Neuron (in vitro differentiated cells): ENCODE results near the gene CHAMP1.

Source experiments
- H2AFZ ChIP-seq: one replicate; pipeline ENCODE4 v1.6.1; 2013; ENCODE audit warnings: low read depth, mild to moderate bottlenecking, inconsistent platforms, low read length, moderate library complexity
- H3K27me3 ChIP-seq: one replicate; pipeline ENCODE4 v1.6.1; 2013; ENCODE audit warnings: low read length; ENCODE audit not compliant: insufficient read depth
- H3K36me3 ChIP-seq: one replicate; pipeline ENCODE4 v1.6.1; 2013; ENCODE audit warnings: low read length; ENCODE audit not compliant: insufficient read depth
- H3K4me1 ChIP-seq: one replicate; pipeline ENCODE4 v1.6.1; 2013; ENCODE audit warnings: low read length; ENCODE audit not compliant: insufficient read depth
- H3K4me3 ChIP-seq: 2 replicates; pipeline ENCODE4 v1.5.1; 2013; ENCODE audit warnings: mild to moderate bottlenecking, low read length, moderate library complexity
- H3K9me3 ChIP-seq: one replicate; pipeline ENCODE4 v1.6.1; 2013; ENCODE audit warnings: low read length

The CHAMP1 gene

DNA sequence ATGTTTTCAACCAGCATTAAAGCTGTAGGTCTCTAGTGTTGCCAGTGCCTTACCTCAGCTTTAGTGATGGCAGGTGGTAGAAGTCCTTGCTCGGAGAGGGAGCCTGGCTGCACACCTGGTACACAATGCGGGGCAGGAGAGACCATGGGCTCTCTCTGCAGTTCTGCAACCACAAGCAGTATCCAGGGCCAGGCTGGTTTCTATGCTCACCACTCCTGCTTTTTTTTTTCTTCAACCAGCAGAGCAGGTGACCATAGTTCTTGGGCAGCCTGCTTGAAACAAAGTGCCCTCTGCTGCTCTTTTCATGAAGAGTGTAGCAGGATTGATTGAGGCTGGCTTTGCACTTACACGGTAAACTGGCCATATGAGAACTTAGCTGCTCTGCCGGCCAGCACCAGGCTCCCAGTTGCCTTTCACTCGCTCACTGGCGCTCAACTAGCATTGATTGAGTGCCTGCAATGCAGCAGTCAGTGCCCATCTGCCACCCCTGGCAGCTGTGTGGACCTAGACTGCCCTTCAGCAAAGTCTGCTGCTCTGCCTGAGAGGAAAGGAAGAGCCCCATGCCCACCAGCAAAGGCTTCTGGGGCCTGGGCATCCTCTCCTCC lies 4.4 kb upstream of the CHAMP1 start:
- Histone ChIP-seq H3K27me3 (no peaks in the 10 kb centered on the region), H3K4me3 (no peak overlapping the region), H2AFZ (no peak overlapping the region), H3K4me1 (peaks cover 14% of the 10 kb centered on the region), H3K9me3 (no peaks in the 10 kb centered on the region), H3K36me3 (peaks cover 15% of the 10 kb centered on the region)

DNA sequence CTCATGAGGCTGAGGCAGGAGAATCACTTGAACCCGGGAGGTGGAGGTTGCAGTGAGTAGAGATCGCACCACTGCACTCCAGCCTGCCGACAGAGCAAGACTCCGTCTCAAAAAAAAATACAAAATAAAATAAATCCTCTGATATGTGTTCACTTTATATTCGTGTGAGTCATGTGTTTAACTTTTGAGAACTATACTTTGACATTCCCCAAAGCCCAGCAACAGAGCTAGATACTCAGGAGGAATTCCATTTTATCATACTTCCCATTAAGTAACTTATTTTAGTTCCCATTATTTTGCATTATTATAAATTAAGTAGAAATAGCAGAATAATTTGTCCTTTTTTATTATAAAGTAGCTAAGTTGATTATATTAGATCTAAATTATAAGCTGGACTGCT lies 3.3 kb upstream of the CHAMP1 start:
- H3K9me3 ChIP-seq: no peaks in the 10 kb centered on the region
- no peaks in the 10 kb centered on the region for H3K27me3 ChIP-seq

DNA sequence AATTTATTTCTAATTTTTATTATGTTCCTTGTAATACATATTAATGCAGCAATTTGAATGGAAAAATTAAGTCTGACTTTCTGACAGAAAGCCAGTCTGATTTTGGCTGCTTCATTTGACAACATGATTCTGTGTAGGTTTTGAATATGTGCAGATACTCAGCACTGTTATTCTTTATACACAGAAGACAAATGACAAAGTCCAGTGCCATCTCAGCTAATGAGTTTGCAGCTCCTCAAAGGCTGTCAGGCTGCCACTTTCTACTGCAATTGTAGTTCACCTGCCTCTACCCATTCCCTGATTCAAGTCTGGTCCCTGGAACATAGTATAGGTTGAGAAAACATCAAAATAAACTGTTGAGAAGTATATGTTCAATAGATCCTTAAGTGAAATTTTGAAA lies 2.9 kb upstream of the CHAMP1 start:
- Histone ChIP-seq H3K4me1 (peaks cover 23% of the 10 kb centered on the region), H3K36me3 (peaks cover 10% of the 10 kb centered on the region), H3K27me3 (no peaks in the 10 kb centered on the region), H2AFZ (no peak overlapping the region), H3K4me3 (no peak overlapping the region), H3K9me3 (no peaks in the 10 kb centered on the region)

More for the DNA sequence above, 3.3 kb upstream of the CHAMP1 start:
- Histone ChIP-seq H3K36me3 (peaks cover 13% of the 10 kb centered on the region), H2AFZ (no peak overlapping the region), H3K4me3 (no peak overlapping the region), H3K4me1 (peaks cover 23% of the 10 kb centered on the region)

DNA sequence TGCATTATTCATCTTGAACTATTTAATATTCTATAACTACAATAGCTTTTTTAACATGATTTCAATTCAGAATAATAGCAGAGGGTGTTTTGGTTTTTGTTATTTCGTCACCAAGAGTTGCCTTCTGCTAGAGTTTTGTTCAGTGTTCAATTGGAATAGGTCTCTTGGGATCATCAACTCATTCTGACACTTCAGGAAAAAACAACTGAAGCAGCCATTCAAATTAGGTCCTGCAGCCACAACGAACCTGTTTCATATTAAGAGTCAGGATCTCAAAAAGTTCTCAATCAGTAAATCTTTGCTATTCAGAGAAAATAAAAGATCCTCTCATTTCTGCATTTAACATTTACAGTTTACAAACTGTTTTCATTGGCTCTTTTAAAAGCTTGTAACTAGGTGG lies 2.4 kb upstream of the CHAMP1 start:
- Histone ChIP-seq H3K4me3 (no peak overlapping the region), H3K27me3 (no peaks in the 10 kb centered on the region), H3K9me3 (no peaks in the 10 kb centered on the region), H2AFZ (no peak overlapping the region), H3K4me1 (peaks cover 23% of the 10 kb centered on the region), H3K36me3 (peaks cover 5% of the 10 kb centered on the region)

DNA sequence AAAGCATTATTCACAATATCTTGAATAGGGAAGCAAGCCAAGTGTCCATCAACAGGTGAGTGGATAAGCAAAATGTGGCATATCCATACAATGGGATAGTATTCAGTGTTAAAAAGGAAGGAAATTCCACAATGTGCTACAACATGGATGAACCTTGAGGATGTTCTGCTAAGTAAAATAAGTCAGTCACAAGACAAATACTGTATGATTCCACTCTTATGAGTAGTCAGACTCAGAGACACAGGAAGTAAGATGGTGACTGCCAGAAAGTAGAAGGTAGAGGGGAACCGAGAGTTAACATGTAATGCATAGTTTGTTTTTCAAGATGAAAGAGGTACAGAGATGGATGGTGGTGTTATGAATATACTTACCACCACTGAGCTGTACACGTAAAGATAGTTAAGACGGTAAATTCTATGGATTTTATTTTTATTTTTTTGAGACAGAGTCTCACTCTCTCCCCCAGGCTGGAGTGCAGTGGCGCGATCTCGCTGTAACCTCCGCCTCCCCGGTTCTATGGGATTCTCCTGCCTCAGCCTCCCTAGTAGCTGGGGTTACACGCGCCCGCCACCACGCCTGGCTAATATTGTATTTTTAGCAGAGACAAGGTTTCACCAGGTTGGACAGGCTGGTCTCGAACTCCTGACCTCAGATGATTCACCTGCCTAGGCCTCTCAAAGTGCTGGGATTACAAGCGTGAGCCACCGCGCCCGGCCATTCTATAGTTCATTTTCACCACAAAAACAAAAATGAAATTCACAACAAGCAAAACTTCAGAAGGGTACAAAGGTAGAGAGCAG lies 1.0 kb upstream of the CHAMP1 start:
- H3K4me3 ChIP-seq: peak overlapping the region; percentile 93
- peaks cover 4% of the 10 kb centered on the region for H3K36me3 ChIP-seq
- no peaks in the 10 kb centered on the region for H3K9me3 ChIP-seq
- H2AFZ ChIP-seq: peak overlapping the region; percentile 94
- peaks cover 33% of the 10 kb centered on the region for H3K4me1 ChIP-seq
- H3K27me3 ChIP-seq: no peaks in the 10 kb centered on the region

DNA sequence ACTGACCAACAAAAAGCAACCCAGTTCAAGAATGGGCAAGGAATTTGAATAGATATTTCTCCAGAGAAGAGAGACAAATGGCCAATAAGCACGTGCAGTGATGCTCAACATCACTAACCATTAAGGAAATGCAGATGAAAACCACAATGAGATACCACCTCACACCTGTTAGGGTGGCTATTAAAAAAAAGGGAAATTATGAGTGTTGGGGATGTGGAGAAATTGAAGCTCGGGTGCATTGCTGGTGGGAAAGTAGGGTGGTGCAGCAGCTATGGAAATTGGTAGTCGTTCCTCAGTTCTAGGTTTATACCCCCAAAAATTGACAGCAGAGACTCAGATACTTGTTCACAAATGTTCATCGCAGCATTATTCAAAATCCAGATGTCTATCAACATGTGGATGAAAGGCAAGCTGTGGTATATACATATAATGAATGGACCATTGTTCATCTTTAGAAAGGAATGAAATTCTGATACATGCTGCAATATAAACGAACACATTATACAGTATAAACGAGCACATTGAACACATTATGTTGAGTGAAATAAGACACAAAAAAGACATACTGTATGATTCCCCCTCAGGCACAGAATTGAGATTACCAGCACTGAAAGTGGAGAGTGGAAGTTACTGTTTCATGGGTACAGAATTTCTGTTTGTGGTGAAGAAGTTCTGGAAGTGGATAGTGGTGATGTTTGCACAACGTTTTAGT lies 927 bp downstream of the CHAMP1 start:
- Histone ChIP-seq H3K4me3 (peak overlapping the region; percentile 93), H2AFZ (no peak overlapping the region), H3K9me3 (no peaks in the 10 kb centered on the region), H3K27me3 (no peaks in the 10 kb centered on the region), H3K4me1 (peaks cover 35% of the 10 kb centered on the region), H3K36me3 (peaks cover 20% of the 10 kb centered on the region)

DNA sequence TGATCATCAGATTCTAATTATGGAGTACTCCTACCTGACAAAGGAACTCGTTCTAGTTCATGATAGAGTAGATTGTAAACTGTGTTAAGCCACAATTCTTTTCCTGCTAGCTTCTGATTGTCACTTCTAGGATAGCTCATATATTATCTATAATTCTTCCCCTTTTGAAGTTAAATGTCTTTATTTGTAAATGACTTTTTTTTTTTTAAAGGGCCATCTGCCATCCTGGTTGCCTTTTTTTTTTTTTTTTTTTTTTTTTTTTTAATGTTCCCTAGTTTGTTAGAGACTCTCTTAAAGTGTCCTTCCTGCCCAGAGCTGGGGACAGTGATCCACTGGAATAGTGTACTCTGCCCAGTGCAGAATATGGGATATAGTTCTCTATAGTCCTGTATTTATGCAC lies 4.3 kb downstream of the CHAMP1 start:
- no peaks in the 10 kb centered on the region for H3K27me3 ChIP-seq
- H3K36me3 ChIP-seq: peaks cover 50% of the 10 kb centered on the region
- no peaks in the 10 kb centered on the region for H3K9me3 ChIP-seq
- H2AFZ ChIP-seq: no peak overlapping the region
- peaks cover 24% of the 10 kb centered on the region for H3K4me1 ChIP-seq
- no peak overlapping the region for H3K4me3 ChIP-seq

DNA sequence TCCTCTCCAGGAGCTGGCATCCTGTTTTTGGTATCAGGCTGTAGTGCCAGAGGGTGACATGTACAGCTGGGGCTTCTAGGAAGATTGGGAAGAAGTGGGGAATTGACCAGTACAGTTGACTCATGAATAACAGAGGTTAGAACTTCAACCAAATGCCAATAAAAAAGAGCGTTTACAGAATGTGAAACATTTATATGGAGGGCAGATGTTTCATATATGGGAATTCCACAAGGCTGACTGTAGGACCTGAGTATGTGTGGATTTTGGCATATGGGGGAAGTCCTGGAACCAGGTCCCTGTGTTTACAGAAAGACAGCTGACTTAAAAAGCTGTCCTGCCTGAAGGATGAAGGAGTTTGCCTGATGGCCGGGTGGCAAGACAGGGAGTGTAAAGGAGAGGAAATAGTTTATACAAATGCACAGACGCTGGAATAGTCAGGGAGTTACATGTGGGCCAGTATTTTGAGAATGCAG lies 5.2 kb downstream of the CHAMP1 start:
- Histone ChIP-seq H3K27me3 (no peaks in the 10 kb centered on the region), H3K4me1 (peaks cover 21% of the 10 kb centered on the region), H2AFZ (no peak overlapping the region), H3K36me3 (peaks cover 59% of the 10 kb centered on the region), H3K9me3 (no peaks in the 10 kb centered on the region), H3K4me3 (no peak overlapping the region)

DNA sequence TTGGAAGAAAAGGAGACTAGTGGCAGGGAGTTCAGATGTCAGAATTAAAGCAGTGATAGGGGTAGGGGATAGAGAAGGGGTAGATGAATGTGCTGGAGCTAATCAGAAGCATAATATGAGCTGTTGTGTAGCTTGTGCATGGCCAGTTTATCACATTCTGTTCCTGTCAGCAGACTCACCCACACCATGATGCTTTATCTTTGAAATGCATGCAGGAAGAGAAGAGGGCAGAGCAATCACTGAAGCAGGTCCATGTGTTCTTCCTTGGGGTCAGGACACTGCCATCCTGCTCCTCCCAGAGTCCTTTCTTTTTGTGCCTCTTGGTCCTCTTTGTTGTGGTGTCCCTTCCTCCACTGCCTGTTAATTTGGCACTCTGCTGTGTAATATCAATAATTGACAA lies 5.8 kb downstream of the CHAMP1 start:
- Histone ChIP-seq H3K4me1 (peaks cover 20% of the 10 kb centered on the region), H3K4me3 (no peak overlapping the region), H2AFZ (no peak overlapping the region), H3K9me3 (no peaks in the 10 kb centered on the region), H3K27me3 (no peaks in the 10 kb centered on the region), H3K36me3 (peaks cover 65% of the 10 kb centered on the region)

DNA sequence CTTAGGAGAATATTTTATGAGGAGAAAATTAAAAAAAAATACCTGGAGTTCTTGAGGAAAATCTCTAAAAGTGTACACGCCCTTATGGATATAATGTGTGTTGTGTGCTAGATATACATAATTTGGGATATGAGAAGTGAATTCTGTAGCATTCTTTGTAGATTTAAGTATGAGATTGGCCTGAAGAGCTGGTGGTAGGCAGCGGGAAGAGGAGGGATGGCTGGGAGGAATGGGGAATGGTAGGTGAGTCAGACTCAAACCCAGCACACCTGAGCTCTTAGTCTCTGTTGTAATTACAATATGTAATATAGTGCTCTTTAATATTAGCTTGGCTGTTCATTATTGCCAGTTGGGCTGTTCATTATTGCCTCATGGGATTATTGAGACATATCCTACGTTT lies 7.0 kb downstream of the CHAMP1 start:
- H3K27me3 ChIP-seq: no peaks in the 10 kb centered on the region
- peaks cover 12% of the 10 kb centered on the region for H3K4me1 ChIP-seq
- no peak overlapping the region for H2AFZ ChIP-seq
- H3K36me3 ChIP-seq: peaks cover 75% of the 10 kb centered on the region
- no peaks in the 10 kb centered on the region for H3K9me3 ChIP-seq
- H3K4me3 ChIP-seq: no peak overlapping the region

DNA sequence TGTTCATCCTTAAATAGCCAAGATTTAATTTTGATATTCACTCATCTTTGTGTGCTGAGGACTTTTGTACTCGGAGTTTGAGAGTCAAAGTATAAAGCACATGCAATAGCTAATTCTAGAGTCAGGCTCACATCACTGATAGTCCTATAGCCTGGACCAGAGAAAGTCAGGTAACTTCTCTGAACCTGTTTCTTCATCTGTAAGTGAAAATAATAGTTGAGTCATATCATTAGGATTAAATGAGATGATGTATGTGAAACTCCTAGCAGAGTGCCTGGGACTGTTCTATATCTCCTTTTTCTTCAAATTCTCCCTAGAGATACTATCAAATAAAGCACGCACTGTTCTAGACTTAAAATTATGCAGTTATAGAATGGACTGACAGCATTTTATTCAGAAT lies 9.0 kb downstream of the CHAMP1 start:
- no peaks in the 10 kb centered on the region for H3K27me3 ChIP-seq
- peaks cover 90% of the 10 kb centered on the region for H3K36me3 ChIP-seq

DNA sequence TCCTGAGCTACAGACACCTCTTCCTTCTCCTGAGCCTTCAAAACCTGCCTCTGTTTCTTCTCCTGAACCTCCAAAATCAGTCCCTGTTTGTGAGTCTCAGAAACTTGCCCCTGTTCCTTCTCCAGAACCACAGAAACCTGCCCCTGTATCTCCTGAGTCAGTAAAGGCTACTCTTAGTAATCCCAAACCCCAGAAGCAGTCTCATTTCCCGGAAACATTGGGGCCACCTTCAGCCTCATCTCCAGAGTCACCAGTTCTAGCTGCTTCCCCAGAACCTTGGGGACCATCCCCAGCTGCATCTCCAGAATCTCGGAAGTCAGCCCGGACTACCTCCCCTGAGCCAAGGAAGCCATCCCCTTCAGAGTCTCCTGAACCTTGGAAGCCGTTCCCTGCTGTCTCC lies 10.0 kb downstream of the CHAMP1 start:
- H3K4me3 ChIP-seq: no peak overlapping the region
- H3K27me3 ChIP-seq: no peaks in the 10 kb centered on the region
- H3K4me1 ChIP-seq: no peaks in the 10 kb centered on the region
- no peak overlapping the region for H2AFZ ChIP-seq
- no peaks in the 10 kb centered on the region for H3K9me3 ChIP-seq
- peaks cover 85% of the 10 kb centered on the region for H3K36me3 ChIP-seq

More for the DNA sequence above, 9.0 kb downstream of the CHAMP1 start:
- Histone ChIP-seq H3K9me3 (no peaks in the 10 kb centered on the region), H3K4me1 (peaks cover 1% of the 10 kb centered on the region), H2AFZ (no peak overlapping the region), H3K4me3 (no peak overlapping the region)

DNA sequence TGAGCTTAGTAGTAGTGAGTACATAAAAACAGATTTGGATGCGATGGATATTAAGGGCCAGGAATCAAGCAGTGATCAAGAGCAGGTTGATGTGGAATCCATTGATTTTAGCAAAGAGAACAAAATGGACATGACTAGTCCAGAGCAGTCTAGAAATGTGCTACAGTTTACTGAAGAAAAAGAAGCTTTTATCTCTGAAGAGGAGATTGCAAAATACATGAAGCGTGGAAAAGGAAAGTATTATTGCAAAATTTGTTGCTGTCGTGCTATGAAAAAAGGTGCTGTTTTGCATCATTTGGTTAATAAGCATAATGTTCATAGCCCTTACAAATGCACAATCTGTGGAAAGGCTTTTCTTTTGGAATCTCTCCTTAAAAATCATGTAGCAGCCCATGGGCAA lies 11.4 kb downstream of the CHAMP1 start:
- Histone ChIP-seq H2AFZ (no peak overlapping the region), H3K36me3 (peaks cover 79% of the 10 kb centered on the region), H3K27me3 (no peaks in the 10 kb centered on the region), H3K4me1 (no peaks in the 10 kb centered on the region), H3K9me3 (no peaks in the 10 kb centered on the region), H3K4me3 (no peak overlapping the region)
